ENCODE results near the gene FGF14.
"Not testable (repeated sequence)": the region's sequence is repeated elsewhere in the genome, so short reads cannot be mapped to it uniquely, and the experiment has no call there.

Gene FGF14

GRCh38 chr13:102187313-102187712 lies 214.5 kb downstream of the FGF14 start:
- DNase-seq, result no peak

GRCh38 chr13:102185375-102185984 lies 216.4 kb downstream of the FGF14 start:
- DNase-seq, result no peak

DNA sequence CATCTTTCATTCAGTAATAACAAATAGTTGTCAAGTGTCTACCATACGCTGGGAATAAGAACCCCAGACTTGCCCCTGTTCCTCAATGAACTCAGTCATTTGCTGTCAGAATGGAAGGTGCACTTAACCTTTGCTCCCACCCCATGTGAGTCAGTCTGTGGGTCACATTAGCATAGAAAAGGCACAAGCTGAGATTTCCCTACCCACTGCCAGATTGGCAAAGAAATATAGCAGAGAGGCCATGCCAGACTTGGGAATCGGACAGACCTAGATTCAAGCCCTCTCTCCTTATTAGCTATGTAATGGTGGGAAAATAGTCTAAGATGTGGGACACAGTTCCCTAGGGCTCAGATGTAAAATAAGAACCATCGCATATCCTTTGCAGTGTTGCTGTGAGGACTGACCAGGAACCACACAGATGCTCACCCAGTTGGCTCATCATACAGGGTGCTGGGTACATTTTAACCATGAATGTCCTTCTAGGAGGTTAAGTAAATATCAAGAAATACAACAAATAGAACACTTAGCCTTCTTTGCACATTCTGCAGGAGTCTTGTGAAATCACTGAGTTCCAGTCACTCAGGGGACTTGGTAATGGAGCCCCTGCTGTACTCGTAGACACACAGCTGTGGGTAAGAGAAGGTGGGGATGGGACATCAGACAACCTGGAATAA lies 218.2 kb downstream of the FGF14 start:
- DNase-seq, result no peak

DNA sequence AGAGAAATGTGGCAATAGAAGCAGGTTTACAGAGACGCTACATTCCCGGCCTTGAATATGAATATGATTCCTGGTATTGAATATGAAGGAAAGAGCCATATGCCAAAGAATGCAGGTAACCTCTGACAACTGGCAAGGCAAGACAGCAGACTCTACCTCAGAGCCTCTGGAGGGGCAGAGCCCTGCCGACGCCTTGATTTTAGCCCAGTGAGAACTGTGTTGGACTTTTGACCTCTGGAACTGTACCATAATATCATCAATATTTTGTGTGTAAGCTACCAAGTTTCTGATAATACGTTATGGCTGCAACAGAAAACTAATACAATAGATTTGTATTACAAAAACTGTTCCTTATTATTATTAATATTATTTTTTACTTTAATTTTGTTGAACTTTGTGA lies 219.7 kb downstream of the FGF14 start:
- no peak for DNase-seq

- no peak for DNase-seq
Measured at GRCh38 chr13:102177431-102177830, 224.4 kb downstream of the FGF14 start.

- DNase-seq, result no peak
Measured at GRCh38 chr13:102176846-102177245, 225.0 kb downstream of the FGF14 start.

- DNase-seq, result no peak
Measured at GRCh38 chr13:102172406-102172805, 229.4 kb downstream of the FGF14 start.

- no peak for DNase-seq
Measured at GRCh38 chr13:102170305-102170704, 231.5 kb downstream of the FGF14 start.

- DNase-seq, result no peak
Measured at GRCh38 chr13:102169471-102170015, 232.3 kb downstream of the FGF14 start.

- no peak for DNase-seq
Measured at GRCh38 chr13:102152790-102153189, 249.1 kb downstream of the FGF14 start.

DNA sequence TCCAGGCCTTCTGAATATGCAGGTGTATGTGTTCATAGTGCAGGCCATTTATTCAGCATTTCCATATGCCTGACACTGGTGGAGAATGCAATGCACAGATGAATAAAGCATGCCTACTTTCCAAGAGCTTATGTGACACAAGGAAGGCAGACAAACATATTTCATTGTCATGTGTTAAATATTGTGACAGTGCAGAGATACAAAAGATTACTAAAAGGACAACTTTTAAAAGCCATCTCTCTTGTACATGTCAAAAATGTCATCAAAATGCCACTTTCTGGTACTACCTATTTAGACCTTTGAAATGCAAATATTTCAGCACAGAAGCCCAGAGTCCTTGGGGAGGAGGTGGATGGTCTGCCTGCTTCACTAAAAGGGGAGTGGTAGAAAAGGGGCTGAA lies 254.5 kb downstream of the FGF14 start:
- DNase-seq, result no peak

DNA sequence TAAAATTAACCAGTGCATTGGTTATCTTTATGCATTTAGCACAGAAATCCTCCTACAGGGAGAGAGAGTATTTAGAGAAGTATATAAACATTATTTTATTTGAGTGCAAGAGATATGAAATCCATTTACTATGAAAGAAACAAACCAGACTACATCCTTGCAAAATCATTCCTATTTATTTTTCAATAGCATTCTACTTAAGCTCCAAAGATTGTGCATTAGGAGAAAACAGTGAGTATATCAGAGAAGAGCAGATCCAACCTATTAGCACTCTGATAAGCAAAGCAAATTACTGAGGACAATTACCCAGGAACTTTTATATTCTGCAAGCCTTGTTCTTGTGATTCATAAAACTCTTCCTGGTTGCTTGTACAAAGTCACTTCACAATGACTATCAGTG lies 256.1 kb downstream of the FGF14 start:
- DNase-seq, result no peak

DNA sequence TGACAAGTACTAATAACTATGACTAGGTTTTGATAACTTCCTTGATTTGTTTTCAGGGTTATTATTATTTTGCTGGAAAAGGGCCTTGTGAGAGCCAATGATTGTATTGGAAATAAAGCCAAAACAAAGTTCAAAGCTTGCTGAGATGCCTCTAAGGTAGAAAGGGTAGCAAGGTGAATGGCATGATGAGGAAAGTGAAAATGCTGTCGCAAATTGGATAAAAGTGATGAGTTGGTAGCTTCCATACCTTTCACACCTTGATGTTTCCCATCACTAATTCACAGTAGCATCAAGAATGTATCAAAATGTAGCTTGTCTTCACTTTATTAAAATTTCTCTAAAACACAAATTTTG lies 259.4 kb downstream of the FGF14 start:
- DNase-seq, result no peak

DNA sequence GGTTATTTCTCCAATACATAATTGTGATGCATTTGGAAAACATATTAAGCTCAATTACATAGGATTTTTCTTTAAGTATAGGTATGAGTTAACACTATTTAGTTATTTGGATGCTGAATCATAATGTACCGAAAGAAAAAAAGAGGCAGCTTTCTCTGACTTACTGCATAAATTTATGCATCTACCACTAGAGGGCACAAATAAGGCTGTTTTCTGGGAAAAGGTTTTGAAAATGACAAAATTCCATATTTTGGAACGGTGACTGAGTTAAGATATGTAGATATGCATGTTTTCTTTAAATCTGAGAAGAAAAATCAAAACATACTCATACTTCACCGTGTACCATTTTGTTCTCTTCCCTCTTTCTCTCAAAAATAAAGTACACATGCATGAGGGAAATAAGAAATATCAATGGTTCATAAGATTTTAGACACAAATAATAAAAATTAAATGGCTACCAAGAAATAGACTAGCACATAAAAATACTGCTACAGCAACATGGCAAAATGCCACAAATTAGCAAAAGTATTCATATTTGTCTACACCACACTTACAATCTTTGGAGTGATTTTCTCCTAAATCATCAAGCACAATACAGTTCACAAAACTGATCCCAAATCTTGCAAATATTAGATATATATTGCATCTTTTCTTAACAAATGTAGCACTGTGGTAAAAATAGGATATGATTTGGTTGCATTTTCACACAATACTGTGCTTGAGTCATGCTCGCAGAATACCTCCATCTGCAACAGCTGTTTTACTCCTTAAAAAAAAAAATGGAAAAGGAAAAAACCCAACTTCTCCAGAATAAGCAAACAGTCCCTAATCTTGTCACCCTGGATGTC lies 260.0 kb downstream of the FGF14 start:
- DNase-seq, result no peak

DNA sequence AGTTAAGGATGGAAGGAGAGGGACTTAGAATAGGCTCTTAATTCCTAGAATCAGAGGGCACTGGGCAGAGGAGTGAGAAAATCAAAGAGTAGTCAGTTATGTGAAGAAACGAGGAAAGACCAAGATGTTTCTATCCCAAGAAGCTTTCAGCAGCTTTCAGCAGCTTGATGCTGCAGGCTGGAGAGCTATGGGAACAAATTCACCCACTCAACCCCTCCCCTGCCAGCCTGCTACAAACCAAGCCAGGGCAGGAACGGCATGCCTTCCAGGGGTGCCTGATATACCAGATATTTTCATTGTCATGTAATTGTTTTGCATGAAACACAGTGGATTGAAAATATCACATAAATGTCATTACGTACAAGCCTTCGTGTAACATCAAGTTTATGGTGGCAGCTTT lies 262.2 kb downstream of the FGF14 start:
- DNase-seq, result no peak

GRCh38 chr13:102138635-102139190 lies 263.1 kb downstream of the FGF14 start:
- no peak for DNase-seq

- not testable (repeated sequence) for DNase-seq
Measured at GRCh38 chr13:102137904-102138303, 263.9 kb downstream of the FGF14 start.

- no peak for DNase-seq
Measured at GRCh38 chr13:102136735-102137296, 265.0 kb downstream of the FGF14 start.

DNA sequence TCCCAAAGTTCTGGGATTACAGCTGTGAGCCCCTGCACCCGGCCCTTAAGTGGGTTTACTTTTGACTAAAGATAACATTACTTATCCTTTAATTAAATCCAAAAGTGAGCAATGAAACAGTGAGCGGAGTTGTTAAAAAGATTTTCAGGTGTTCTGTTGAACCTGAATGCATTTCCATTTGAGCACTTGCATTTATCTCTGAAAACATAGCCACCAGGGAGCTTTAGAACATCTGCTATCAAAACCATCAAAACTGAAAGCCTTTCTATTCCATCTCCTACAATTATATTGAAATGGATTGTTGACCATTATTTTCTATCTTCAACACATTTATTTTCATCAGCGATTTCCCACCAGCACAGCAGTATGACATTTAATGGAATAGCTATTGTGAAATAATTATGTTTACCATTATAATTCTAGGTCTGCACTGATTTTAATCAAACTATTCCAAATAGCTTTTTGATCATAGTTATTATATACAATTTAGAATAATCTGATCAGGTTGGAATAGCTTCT lies 269.0 kb downstream of the FGF14 start:
- DNase-seq, result no peak

GRCh38 chr13:102131246-102131645 lies 270.6 kb downstream of the FGF14 start:
- DNase-seq, result no peak

DNA sequence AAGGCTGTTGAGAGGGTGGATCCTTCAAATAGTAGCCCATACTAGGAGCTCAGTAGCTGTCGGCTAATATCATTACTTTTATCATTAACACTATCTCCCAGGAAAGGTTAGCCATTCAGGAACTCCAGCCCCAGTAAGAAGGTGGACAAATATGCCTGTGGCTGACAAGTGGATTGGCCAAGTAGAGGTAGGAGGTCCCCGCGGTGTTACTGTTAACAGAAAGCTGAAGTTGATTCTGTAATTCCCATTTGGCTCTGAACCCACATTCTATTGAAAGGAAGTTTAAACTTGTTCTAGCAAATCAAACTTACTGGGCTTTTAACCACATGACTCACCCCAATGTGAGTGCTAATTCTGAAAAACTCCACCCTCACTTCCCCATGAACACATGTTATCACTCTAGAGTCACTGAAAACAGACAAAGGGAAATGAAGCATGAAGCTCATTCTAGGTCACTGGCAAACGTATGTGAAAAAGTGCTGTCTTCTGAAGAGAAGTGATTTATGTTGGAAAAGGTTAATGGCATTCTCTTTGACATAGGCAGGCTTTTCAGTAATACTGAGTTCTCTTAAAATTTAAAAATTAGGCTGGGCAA lies 273.5 kb downstream of the FGF14 start:
- no peak for DNase-seq

DNA sequence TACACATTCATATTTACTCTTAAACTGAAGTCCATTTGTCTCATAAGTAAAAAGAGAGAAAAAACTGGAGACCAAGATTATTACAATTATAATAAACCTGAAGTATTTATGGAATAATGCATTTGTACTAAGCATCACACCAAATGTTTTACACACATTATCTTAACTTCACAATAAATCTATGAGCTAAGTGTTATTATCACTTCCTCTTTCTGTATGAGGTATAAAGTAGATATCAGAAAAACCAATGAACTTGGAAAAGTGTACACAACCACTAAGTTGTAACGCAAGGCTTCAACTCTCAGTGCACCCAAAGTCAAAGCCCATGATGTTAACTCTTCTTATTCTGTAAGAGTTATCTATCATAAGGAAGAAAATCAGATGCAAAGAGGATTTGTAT lies 274.7 kb downstream of the FGF14 start:
- no peak for DNase-seq

GRCh38 chr13:102122147-102122546 lies 279.7 kb downstream of the FGF14 start:
- no peak for DNase-seq
